Panc1 (cell line): ENCODE data around the gene SYNE1.

Source experiments
- POLR2AphosphoS5 ChIP-seq: IDR thresholded peaks from 2 replicates; pipeline ENCODE4 v1.6.1; 2012; ENCODE audit warnings: mild to moderate bottlenecking, low read depth, low read length, moderate library complexity
- SIN3A ChIP-seq: IDR thresholded peaks from 2 replicates; pipeline ENCODE4 v1.6.1; 2012; ENCODE audit warnings: low read depth, mild to moderate bottlenecking, low read length, moderate library complexity, borderline replicate concordance; ENCODE audit not compliant: insufficient read depth
- TCF7L2 ChIP-seq: IDR thresholded peaks from 2 replicates; pipeline ENCODE4 v1.6.1; 2011; ENCODE audit warnings: mild to moderate bottlenecking, low read depth, low read length, inconsistent platforms
- TF ChIP-seq, protein P1 (sequence below): fragments of 450-650 bp; IDR thresholded peaks from 2 replicates; pipeline ENCODE4 v1.5.1; 2017; ENCODE audit warnings: mild to moderate bottlenecking
- TF ChIP-seq, protein P2 (sequence below), 2 experiments: IDR thresholded peaks; 2 replicates each; pipeline ENCODE4 v1.6.1; 2011 to 2012; ENCODE audit warnings: low read depth in 2 of 2, control low read depth in 1 of 2, low read length in 1 of 2, mild to moderate bottlenecking in 1 of 2, moderate library complexity in 1 of 2; ENCODE audit not compliant: insufficient read depth in 1 of 2

GRCh38 chr6:152669895-152670294, 32.7 kb upstream of the SYNE1 start:
- TF ChIP-seq, protein P1, sequence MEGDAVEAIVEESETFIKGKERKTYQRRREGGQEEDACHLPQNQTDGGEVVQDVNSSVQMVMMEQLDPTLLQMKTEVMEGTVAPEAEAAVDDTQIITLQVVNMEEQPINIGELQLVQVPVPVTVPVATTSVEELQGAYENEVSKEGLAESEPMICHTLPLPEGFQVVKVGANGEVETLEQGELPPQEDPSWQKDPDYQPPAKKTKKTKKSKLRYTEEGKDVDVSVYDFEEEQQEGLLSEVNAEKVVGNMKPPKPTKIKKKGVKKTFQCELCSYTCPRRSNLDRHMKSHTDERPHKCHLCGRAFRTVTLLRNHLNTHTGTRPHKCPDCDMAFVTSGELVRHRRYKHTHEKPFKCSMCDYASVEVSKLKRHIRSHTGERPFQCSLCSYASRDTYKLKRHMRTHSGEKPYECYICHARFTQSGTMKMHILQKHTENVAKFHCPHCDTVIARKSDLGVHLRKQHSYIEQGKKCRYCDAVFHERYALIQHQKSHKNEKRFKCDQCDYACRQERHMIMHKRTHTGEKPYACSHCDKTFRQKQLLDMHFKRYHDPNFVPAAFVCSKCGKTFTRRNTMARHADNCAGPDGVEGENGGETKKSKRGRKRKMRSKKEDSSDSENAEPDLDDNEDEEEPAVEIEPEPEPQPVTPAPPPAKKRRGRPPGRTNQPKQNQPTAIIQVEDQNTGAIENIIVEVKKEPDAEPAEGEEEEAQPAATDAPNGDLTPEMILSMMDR = peak; percentile 41; the same call in 1 of the 2 replicates
- TF ChIP-seq POLR2AphosphoS5 (no peak), TCF7L2 (no peak), SIN3A (no peak)
- TF ChIP-seq, protein P2, sequence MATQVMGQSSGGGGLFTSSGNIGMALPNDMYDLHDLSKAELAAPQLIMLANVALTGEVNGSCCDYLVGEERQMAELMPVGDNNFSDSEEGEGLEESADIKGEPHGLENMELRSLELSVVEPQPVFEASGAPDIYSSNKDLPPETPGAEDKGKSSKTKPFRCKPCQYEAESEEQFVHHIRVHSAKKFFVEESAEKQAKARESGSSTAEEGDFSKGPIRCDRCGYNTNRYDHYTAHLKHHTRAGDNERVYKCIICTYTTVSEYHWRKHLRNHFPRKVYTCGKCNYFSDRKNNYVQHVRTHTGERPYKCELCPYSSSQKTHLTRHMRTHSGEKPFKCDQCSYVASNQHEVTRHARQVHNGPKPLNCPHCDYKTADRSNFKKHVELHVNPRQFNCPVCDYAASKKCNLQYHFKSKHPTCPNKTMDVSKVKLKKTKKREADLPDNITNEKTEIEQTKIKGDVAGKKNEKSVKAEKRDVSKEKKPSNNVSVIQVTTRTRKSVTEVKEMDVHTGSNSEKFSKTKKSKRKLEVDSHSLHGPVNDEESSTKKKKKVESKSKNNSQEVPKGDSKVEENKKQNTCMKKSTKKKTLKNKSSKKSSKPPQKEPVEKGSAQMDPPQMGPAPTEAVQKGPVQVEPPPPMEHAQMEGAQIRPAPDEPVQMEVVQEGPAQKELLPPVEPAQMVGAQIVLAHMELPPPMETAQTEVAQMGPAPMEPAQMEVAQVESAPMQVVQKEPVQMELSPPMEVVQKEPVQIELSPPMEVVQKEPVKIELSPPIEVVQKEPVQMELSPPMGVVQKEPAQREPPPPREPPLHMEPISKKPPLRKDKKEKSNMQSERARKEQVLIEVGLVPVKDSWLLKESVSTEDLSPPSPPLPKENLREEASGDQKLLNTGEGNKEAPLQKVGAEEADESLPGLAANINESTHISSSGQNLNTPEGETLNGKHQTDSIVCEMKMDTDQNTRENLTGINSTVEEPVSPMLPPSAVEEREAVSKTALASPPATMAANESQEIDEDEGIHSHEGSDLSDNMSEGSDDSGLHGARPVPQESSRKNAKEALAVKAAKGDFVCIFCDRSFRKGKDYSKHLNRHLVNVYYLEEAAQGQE (IDR thresholded peaks at IDR 0.05; ENCODE audit: insufficient read depth in 1 of 2, low read depth in 2 of 2, low read length in 1 of 2) = no peak
